HG03108 (cell line): ENCODE measurements around the gene PLEKHG7.
"Not testable (repeated sequence)": the region's sequence is repeated elsewhere in the genome, so short reads cannot be mapped to it uniquely, and the experiment has no call there.

ENCODE experiments used
- ATAC-seq: cut with Tn5 transposase; IDR thresholded peaks from one replicate; pipeline ENCODE4 v1.9.1; 2021; ENCODE audit warnings: moderate library complexity; ENCODE audit not compliant: unreplicated experiment

PLEKHG7 gene

GRCh38 chr12:92702754-92703679, at the start of gene PLEKHG7:
PLEKHG7 (plus strand) TSS chr12:92702989; CDS start chr12:92706632, 3,643 bp downstream.
- ATAC-seq, result peak; percentile 87

GRCh38 chr12:92654256-92654655, 48.5 kb upstream of the PLEKHG7 start:
- ATAC-seq, result not testable (repeated sequence)

- no peak for ATAC-seq
Observed at GRCh38 chr12:92654929-92655328, 47.9 kb upstream of the PLEKHG7 start.

GRCh38 chr12:92656911-92657310, 45.9 kb upstream of the PLEKHG7 start:
- ATAC-seq, result no peak

GRCh38 chr12:92657770-92658169, 45.0 kb upstream of the PLEKHG7 start:
- ATAC-seq, result no peak

- ATAC-seq, result no peak
Observed at GRCh38 chr12:92658611-92659010, 44.2 kb upstream of the PLEKHG7 start.

GRCh38 chr12:92661269-92661668, 41.5 kb upstream of the PLEKHG7 start:
- no peak for ATAC-seq

- ATAC-seq, result no peak
Observed at GRCh38 chr12:92665496-92665895, 37.3 kb upstream of the PLEKHG7 start.

GRCh38 chr12:92668739-92669138, 34.0 kb upstream of the PLEKHG7 start:
- no peak for ATAC-seq

GRCh38 chr12:92671524-92671923, 31.3 kb upstream of the PLEKHG7 start:
- not testable (repeated sequence) for ATAC-seq

- ATAC-seq, result peak; percentile 73
Observed at GRCh38 chr12:92673756-92674155, 29.0 kb upstream of the PLEKHG7 start.

GRCh38 chr12:92674500-92674899, 28.3 kb upstream of the PLEKHG7 start:
- ATAC-seq, result no peak

GRCh38 chr12:92675092-92675865, 27.5 kb upstream of the PLEKHG7 start:
- ATAC-seq, result no peak

- ATAC-seq, result no peak
Observed at GRCh38 chr12:92676710-92677109, 26.1 kb upstream of the PLEKHG7 start.

GRCh38 chr12:92690601-92691000, 12.2 kb upstream of the PLEKHG7 start:
- ATAC-seq, result no peak

- no peak for ATAC-seq
Observed at GRCh38 chr12:92695056-92695455, 7.7 kb upstream of the PLEKHG7 start.

- ATAC-seq, result no peak
Observed at GRCh38 chr12:92695577-92695976, 7.2 kb upstream of the PLEKHG7 start.

GRCh38 chr12:92696216-92696615, 6.6 kb upstream of the PLEKHG7 start:
- no peak for ATAC-seq

- ATAC-seq, result no peak
Observed at GRCh38 chr12:92698474-92698873, 4.3 kb upstream of the PLEKHG7 start.

- ATAC-seq, result no peak
Observed at GRCh38 chr12:92701441-92701840, 1.3 kb upstream of the PLEKHG7 start.

GRCh38 chr12:92703786-92704185, 997 bp downstream of the PLEKHG7 start:
- ATAC-seq, result no peak

GRCh38 chr12:92706594-92706993, 3.8 kb downstream of the PLEKHG7 start:
- no peak for ATAC-seq
